Natural killer cell treated with Interleukin-12 subunit alpha and Interleukin-12 subunit beta and Interleukin-15 and Interleukin-18, amount 100 ng/mL, for 72 hours (primary cell): ENCODE results near the gene HLA-DRB1. TPM values are rescaled to one million over a fixed set of nuclear protein-coding genes. Genes with fewer than 3 reads are reported as not detected.
A peak's percentile ranks its signal among the peaks of the same experiment; 100 is the strongest.
"Not testable (repeated sequence)": the region's sequence is repeated elsewhere in the genome, so short reads cannot be mapped to it uniquely, and the experiment has no call there.

Experiments
- ATAC-seq, 2 donors: fragments of 150-1000 bp; cut with Tn5 transposase in 1 of 2; sonication (Bioruptor Pico), chemical (Tn5 transposase) in 1 of 2; 2 replicates each; pipeline ENCODE4 v1.10.0; 2021
- DNase-seq: peaks from one replicate; pipeline ENCODE4 v3.0.0; 2022; ENCODE audit warnings: low spot score
- H3K27ac Mint-ChIP-seq, 2 donors: 1 replicate in 1 of 2; 2 replicates in 1 of 2; pipeline ENCODE4 v1.8.0; 2022; ENCODE audit warnings: mixed read lengths in 2 of 2, mild to moderate bottlenecking in 1 of 2, moderate library complexity in 1 of 2
- H3K27me3 Mint-ChIP-seq, 2 donors: 1 replicate in 1 of 2; 2 replicates in 1 of 2; pipeline ENCODE4 v1.8.0; 2022; ENCODE audit warnings: mixed read lengths in 2 of 2
- H3K36me3 Mint-ChIP-seq: one replicate; pipeline ENCODE4 v1.8.0; 2022; ENCODE audit warnings: mixed read lengths
- H3K4me1 Mint-ChIP-seq, 2 donors: 1 replicate in 1 of 2; 2 replicates in 1 of 2; pipeline ENCODE4 v1.8.0; 2022; ENCODE audit warnings: low read depth in 2 of 2, mixed read lengths in 2 of 2, mild to moderate bottlenecking in 1 of 2
- H3K4me3 Mint-ChIP-seq: one replicate; pipeline ENCODE4 v1.8.0; 2022; ENCODE audit warnings: mixed read lengths
- H3K9me3 Mint-ChIP-seq: 2 replicates; pipeline ENCODE4 v1.8.0; 2022; ENCODE audit warnings: mixed read lengths
- total RNA-seq, 2 donors: library from RNA; stranded (reverse); gene quantifications; one replicate each; pipeline ENCODE4 v1.2.3, GENCODE V29; 2022

Gene HLA-DRB1
- total RNA-seq, 2 donors from 2014 or later: 69.9 to 117 TPM

- Mint-ChIP-seq H3K4me1 (peaks cover 6 to 14% of the 10 kb centered on the region in 2 donors), H3K9me3 (no peaks in the 10 kb centered on the region), H3K27ac (no peak overlapping the region), H3K27me3 (peaks cover 8% of the 10 kb centered on the region in 2 donors), H3K36me3 (no peaks in the 10 kb centered on the region), H3K4me3 (no peak overlapping the region)
- ATAC-seq: no peak
- no peak for DNase-seq
Observed at GRCh38 chr6:32565511-32565910, 24.1 kb downstream of the HLA-DRB1 start.

GRCh38 chr6:32562940-32563339 lies 26.7 kb downstream of the HLA-DRB1 start:
- ATAC-seq: no peak
- H3K9me3 Mint-ChIP-seq: no peaks in the 10 kb centered on the region
- H3K27ac Mint-ChIP-seq: no peak overlapping the region
- no peak overlapping the region for H3K4me3 Mint-ChIP-seq
- no peaks in the 10 kb centered on the region for H3K36me3 Mint-ChIP-seq
- DNase-seq: no peak
- H3K4me1 Mint-ChIP-seq: peaks cover 0 to 5% of the 10 kb centered on the region in 2 donors
- peaks cover 4 to 8% of the 10 kb centered on the region in 2 donors for H3K27me3 Mint-ChIP-seq

- peaks cover 0 to 5% of the 10 kb centered on the region in 2 donors for H3K4me1 Mint-ChIP-seq
- no peak for DNase-seq
- H3K9me3 Mint-ChIP-seq: no peaks in the 10 kb centered on the region
- ATAC-seq: no peak
- no peak overlapping the region for H3K27ac Mint-ChIP-seq
- H3K27me3 Mint-ChIP-seq: peaks cover 8 to 10% of the 10 kb centered on the region in 2 donors
- no peaks in the 10 kb centered on the region for H3K36me3 Mint-ChIP-seq
- no peak overlapping the region for H3K4me3 Mint-ChIP-seq
Observed at GRCh38 chr6:32559747-32560146, 29.9 kb downstream of the HLA-DRB1 start.

DNA sequence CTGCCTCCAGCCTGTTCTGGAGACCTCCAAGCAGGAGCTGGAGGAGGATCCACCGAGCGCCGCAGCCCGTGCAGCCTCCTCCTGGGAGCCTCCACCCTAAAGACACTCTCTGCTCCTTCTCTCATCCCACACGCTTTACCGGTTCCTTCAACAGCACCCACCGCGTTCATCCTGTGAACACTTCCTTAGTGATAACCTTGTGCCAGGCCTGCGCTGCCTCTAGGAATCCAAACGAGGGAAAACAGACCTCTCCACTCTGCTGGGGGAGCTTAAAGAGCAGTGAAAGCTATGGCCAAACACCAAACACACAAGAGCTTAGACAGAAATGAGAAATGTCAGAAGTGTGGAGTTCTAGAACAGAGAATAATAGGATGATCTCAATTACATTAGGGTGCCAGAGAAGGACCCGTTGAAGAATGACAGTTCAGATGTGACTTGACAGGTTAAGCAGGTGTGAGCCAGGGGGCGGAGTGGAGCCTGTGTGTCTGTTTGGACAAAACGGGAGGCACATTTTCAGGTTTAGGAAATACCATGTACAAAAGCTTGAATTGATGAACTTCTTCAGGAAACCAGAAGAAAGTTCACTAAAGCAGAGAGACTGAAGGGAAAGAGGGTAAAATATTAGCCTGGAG lies 31.1 kb downstream of the HLA-DRB1 start:
- Mint-ChIP-seq H3K36me3 (no peaks in the 10 kb centered on the region), H3K4me3 (no peak overlapping the region), H3K27me3 (peaks cover 8 to 10% of the 10 kb centered on the region in 2 donors), H3K27ac (no peak overlapping the region), H3K9me3 (no peaks in the 10 kb centered on the region), H3K4me1 (peaks cover 3 to 5% of the 10 kb centered on the region in 2 donors)
- DNase-seq: no peak
- no peak for ATAC-seq

DNA sequence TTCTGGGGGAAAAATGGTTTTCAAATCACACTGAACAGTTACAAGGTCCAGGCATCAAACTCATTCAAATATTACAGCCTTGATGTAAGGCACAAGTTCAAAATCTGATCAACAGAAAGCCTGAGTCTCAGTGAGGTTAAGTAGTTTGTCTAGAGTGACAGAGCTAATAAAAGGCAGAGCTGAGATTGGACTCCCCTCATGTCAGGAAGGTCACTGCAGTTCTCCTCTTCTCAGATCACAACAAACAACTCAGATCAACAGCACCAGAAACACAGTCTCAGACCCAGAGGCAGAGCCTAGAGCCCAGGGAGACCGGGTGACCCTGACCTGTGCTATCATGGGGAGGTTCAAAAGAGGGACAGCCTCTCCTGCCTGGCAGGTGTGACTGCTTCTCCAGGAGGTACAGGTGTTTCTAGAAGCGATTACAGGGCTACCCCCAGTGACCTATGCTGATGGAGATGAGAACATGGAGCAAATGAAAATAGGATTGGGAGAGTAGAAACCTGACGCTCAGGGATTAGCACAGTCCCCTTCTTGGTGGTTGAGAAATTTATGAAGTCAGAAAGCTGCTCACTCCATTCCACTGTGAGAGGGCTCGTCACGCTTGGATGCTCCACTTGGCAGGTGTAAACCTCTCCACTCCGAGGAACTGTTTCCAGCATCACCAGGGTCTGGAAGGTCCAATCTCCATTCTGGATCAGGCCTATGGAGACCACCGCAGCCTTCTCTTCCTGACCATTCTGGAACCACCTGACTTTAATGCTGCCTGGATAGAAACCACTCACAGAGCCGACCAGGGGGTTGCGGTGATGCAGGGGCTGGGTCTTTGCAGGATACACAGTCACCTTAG lies 35.3 kb downstream of the HLA-DRB1 start:
- H3K9me3 Mint-ChIP-seq: no peaks in the 10 kb centered on the region
- no peaks in the 10 kb centered on the region for H3K36me3 Mint-ChIP-seq
- H3K4me1 Mint-ChIP-seq: peaks cover 5 to 7% of the 10 kb centered on the region in 2 donors
- H3K27me3 Mint-ChIP-seq: peaks cover 0 to 6% of the 10 kb centered on the region in 2 donors
- no peak overlapping the region for H3K4me3 Mint-ChIP-seq
- DNase-seq (no peak), ATAC-seq (no peak)
- no peak overlapping the region for H3K27ac Mint-ChIP-seq

- DNase-seq (no peak), ATAC-seq (no peak)
- Mint-ChIP-seq H3K27ac (no peak overlapping the region), H3K9me3 (no peaks in the 10 kb centered on the region), H3K4me1 (peaks cover 0 to 7% of the 10 kb centered on the region in 2 donors), H3K4me3 (no peak overlapping the region), H3K36me3 (no peaks in the 10 kb centered on the region), H3K27me3 (peaks cover 0 to 6% of the 10 kb centered on the region in 2 donors)
Observed at GRCh38 chr6:32553037-32553742, 36.5 kb downstream of the HLA-DRB1 start.

DNA sequence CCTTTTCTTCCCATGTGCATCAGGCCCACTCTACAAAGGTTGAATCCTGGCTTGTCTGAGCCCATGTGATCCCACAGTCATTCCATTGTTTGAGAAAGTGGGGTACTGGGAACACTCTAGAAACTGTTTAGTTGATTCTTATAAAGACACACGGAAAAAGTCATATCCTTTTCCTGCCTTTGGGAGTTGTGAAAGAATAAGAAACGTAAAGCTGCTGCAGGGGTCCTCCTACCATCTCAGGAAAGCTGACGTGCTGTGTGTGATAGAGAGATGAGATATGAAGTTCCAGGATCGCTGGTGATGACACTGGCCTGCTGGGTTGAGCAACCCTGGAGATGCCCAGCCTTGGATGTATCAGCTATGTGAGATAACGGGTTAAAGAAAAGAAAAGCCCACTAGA lies 38.2 kb downstream of the HLA-DRB1 start:
- Mint-ChIP-seq H3K4me1 (peaks cover 0 to 12% of the 10 kb centered on the region in 2 donors), H3K27me3 (no peaks in the 10 kb centered on the region), H3K36me3 (no peaks in the 10 kb centered on the region), H3K4me3 (no peak overlapping the region), H3K27ac (no peak overlapping the region), H3K9me3 (no peaks in the 10 kb centered on the region)
- ATAC-seq (no peak), DNase-seq (no peak)

GRCh38 chr6:32539839-32540238 lies 49.8 kb downstream of the HLA-DRB1 start:
- Mint-ChIP-seq H3K36me3 (peaks cover 7% of the 10 kb centered on the region), H3K4me3 (no peak overlapping the region), H3K27me3 (peaks cover 0 to 16% of the 10 kb centered on the region in 2 donors), H3K27ac (no peak overlapping the region), H3K9me3 (no peaks in the 10 kb centered on the region), H3K4me1 (no peaks in the 10 kb centered on the region)
- ATAC-seq (no peak), DNase-seq (no peak)

GRCh38 chr6:32530431-32530793 lies 59.2 kb downstream of the HLA-DRB1 start:
- peak overlapping the region; percentile 87 for H3K4me3 Mint-ChIP-seq
- ATAC-seq: peak in 1 of 2 donors; percentile 71
- not testable (repeated sequence) for H3K9me3 Mint-ChIP-seq, H3K27me3 Mint-ChIP-seq, H3K36me3 Mint-ChIP-seq, DNase-seq
- H3K4me1 Mint-ChIP-seq: peaks cover 9 to 18% of the 10 kb centered on the region in 2 donors
- peak overlapping the region in 1 of 2 donors; percentile 86 for H3K27ac Mint-ChIP-seq

GRCh38 chr6:32529697-32530430 lies 59.8 kb downstream of the HLA-DRB1 start, which contains the start of gene HLA-DRB5:
Gene HLA-DRB5, minus strand, starts transcription at chr6:32530287. Its CDS starts 63 bp downstream, at chr6:32530224.
- Mint-ChIP-seq H3K27ac (peak within 1 kb of the TSS in 1 of 2 donors; percentile 86), H3K9me3 (no peaks in the 10 kb centered on the region), H3K36me3 (no peaks in the 10 kb centered on the region), H3K4me1 (peaks cover 9 to 18% of the 10 kb centered on the region in 2 donors), H3K27me3 (peaks cover 0 to 6% of the 10 kb centered on the region in 2 donors), H3K4me3 (peak within 1 kb of the TSS; percentile 87)
- DNase-seq: no peak
- ATAC-seq: peak; percentile 65 to 87

Other genes with a start within 250 kb of the HLA-DRB1 start
- gene TSBP1, start 217.9 kb downstream of the HLA-DRB1 start, total RNA-seq: not detected
- gene BTNL2, start 182.7 kb downstream of the HLA-DRB1 start, total RNA-seq: not detected
- 100 to 1,000 TPM in 1 of 2 donors, 10 to 100 TPM in 1; 28.4 to 184 TPM for gene HLA-DRA, start 150.0 kb downstream of the HLA-DRB1 start, total RNA-seq
- 10 to 100 TPM; 15.9 to 53.6 TPM for gene HLA-DRB5, start 59.6 kb downstream of the HLA-DRB1 start, total RNA-seq
- gene HLA-DQA1, start 47.6 kb upstream of the HLA-DRB1 start, total RNA-seq: 10 to 100 TPM in 1 of 2 donors, 1 to 10 TPM in 1; 7.8 to 92.0 TPM
- gene HLA-DQB1, start 76.8 kb upstream of the HLA-DRB1 start, total RNA-seq: 10 to 100 TPM; 21.0 to 48.6 TPM
- gene HLA-DQA2, start 151.5 kb upstream of the HLA-DRB1 start, total RNA-seq: 10 to 100 TPM in 1 of 2 donors, 1 to 10 TPM in 1; 1.2 to 10.9 TPM
- 1 to 10 TPM in 1 of 2 donors, under 1 TPM in 1; 0.88 to 7.4 TPM for gene HLA-DQB2, start 173.7 kb upstream of the HLA-DRB1 start, total RNA-seq
- gene HLA-DOB, start 227.2 kb upstream of the HLA-DRB1 start, total RNA-seq: 10 to 100 TPM in 1 of 2 donors, 1 to 10 TPM in 1; 3.3 to 13.9 TPM
- 100 to 1,000 TPM; 220 to 252 TPM for gene TAP2, start 248.9 kb upstream of the HLA-DRB1 start, total RNA-seq